GM23338 (cell line): ENCODE results near the gene SYNE4. TPM values are rescaled to one million over a fixed set of nuclear protein-coding genes. Genes with fewer than 3 reads are reported as not detected.

ENCODE experiments used
- ATAC-seq: fragments of 200-7000 bp; cut with Tn5 transposase; 3 replicates; pipeline ENCODE4 v1.9.1; 2020
- DNase-seq: peaks from one replicate; pipeline ENCODE4 v3.0.0-alpha.2; 2015; ENCODE audit warnings: low spot score
- H2AFZ ChIP-seq: fragments of 200-600 bp; sonication (generic); 2 replicates; pipeline ENCODE4 v1.8.0; 2016; ENCODE audit warnings: antibody characterized with exemption, mild to moderate bottlenecking, moderate library complexity
- H3F3A ChIP-seq: fragments of 200-600 bp; sonication (generic); replicated peaks from 2 replicates; pipeline ENCODE4 v1.8.0; 2017; ENCODE audit warnings: antibody characterized with exemption, mixed run types, low read depth
- H3K27ac ChIP-seq: fragments of 200-600 bp; sonication (generic); 2 replicates; pipeline ENCODE4 v1.6.1; 2016; ENCODE audit warnings: low read depth
- H3K27me3 ChIP-seq: fragments of 200-600 bp; sonication (generic); 2 replicates; pipeline ENCODE4 v1.8.0; 2016; ENCODE audit warnings: mild to moderate bottlenecking, mixed run types, moderate library complexity; ENCODE audit not compliant: insufficient read depth
- H3K36me3 ChIP-seq: fragments of 200-600 bp; sonication (generic); 2 replicates; pipeline ENCODE4 v1.8.0; 2016; ENCODE audit warnings: mild to moderate bottlenecking; ENCODE audit not compliant: insufficient read depth
- H3K4me1 ChIP-seq: fragments of 200-600 bp; sonication (generic); 2 replicates; pipeline ENCODE4 v1.8.0; 2016; ENCODE audit warnings: mild to moderate bottlenecking, moderate library complexity; ENCODE audit not compliant: insufficient read depth
- H3K4me2 ChIP-seq: fragments of 200-600 bp; sonication (generic); 2 replicates; pipeline ENCODE4 v1.7.1; 2017; ENCODE audit warnings: mixed run types
- H3K4me3 ChIP-seq: fragments of 200-600 bp; sonication (generic); 2 replicates; pipeline ENCODE4 v1.6.1; 2016; ENCODE audit warnings: mixed run types
- H3K79me2 ChIP-seq: fragments of 200-600 bp; sonication (generic); replicated peaks from 2 replicates; pipeline ENCODE4 v1.8.0; 2017; ENCODE audit warnings: mild to moderate bottlenecking; ENCODE audit not compliant: insufficient read depth
- H3K9me2 ChIP-seq: fragments of 200-600 bp; sonication (generic); 2 replicates; pipeline ENCODE4 v1.8.0; 2017; ENCODE audit not compliant: insufficient read depth
- H4K20me1 ChIP-seq: fragments of 200-600 bp; sonication (generic); replicated peaks from 2 replicates; pipeline ENCODE4 v1.8.0; 2017; ENCODE audit warnings: mild to moderate bottlenecking; ENCODE audit not compliant: insufficient read depth
- H3K27ac Mint-ChIP-seq: 2 replicates; pipeline ENCODE4 v1.8.0; 2020; ENCODE audit warnings: inconsistent platforms, mild to moderate bottlenecking, moderate library complexity, mixed read lengths
- H3K27me3 Mint-ChIP-seq: 3 replicates; pipeline ENCODE4 v1.8.0; 2022; ENCODE audit warnings: low read depth, mild to moderate bottlenecking, moderate library complexity, mixed read lengths, inconsistent platforms; ENCODE audit not compliant: insufficient read depth, poor library complexity
- H3K36me3 Mint-ChIP-seq: 3 replicates; pipeline ENCODE4 v1.8.0; 2021; ENCODE audit warnings: low read depth, mild to moderate bottlenecking, inconsistent platforms, moderate library complexity, mixed read lengths
- H3K4me1 Mint-ChIP-seq: 3 replicates; pipeline ENCODE4 v1.8.0; 2020; ENCODE audit warnings: mild to moderate bottlenecking, inconsistent platforms, mixed read lengths
- H3K4me3 Mint-ChIP-seq: 3 replicates; pipeline ENCODE4 v1.8.0; 2021; ENCODE audit warnings: moderate library complexity, mild to moderate bottlenecking, inconsistent platforms, mixed read lengths
- H3K9me3 Mint-ChIP-seq: 3 replicates; pipeline ENCODE4 v1.8.0; 2020; ENCODE audit warnings: moderate library complexity, mild to moderate bottlenecking, inconsistent platforms, mixed read lengths
- CREB1 ChIP-seq: fragments of 250-450 bp; sonication (Bioruptor Pico); IDR thresholded peaks from 2 replicates; pipeline ENCODE4 v1.5.0; 2020; ENCODE audit warnings: low read depth, mild to moderate bottlenecking, moderate library complexity
- CTCF ChIP-seq, 2 experiments: fragments of 200-600 bp in 1 of 2; sonication (generic) in 1 of 2; conservative IDR thresholded peaks; 2 replicates each; pipeline versions ENCODE4 v1.5.1 to v1.6.1; 2016 to 2017; ENCODE audit warnings: antibody characterized with exemption in 2 of 2, low read depth in 2 of 2, mild to moderate bottlenecking in 2 of 2, moderate library complexity in 1 of 2
- ETS1 ChIP-seq: IDR thresholded peaks from 2 replicates; pipeline ENCODE4 v1.6.1; 2016; ENCODE audit warnings: antibody characterized with exemption
- EZH2 ChIP-seq: fragments of 200-600 bp; sonication (generic); IDR thresholded peaks from one replicate; pipeline ENCODE4 v1.8.0; 2017; ENCODE audit warnings: antibody characterized with exemption, mild to moderate bottlenecking, low read depth; ENCODE audit not compliant: unreplicated experiment
- EZH2phosphoT487 ChIP-seq: fragments of 200-600 bp; sonication (generic); IDR thresholded peaks from one replicate; pipeline ENCODE4 v1.8.1; 2018; ENCODE audit warnings: antibody characterized with exemption; ENCODE audit not compliant: unreplicated experiment
- JUNB ChIP-seq: IDR thresholded peaks from one replicate; pipeline ENCODE4 v1.6.1; 2016; ENCODE audit warnings: antibody characterized with exemption; ENCODE audit not compliant: unreplicated experiment
- NANOG ChIP-seq: IDR thresholded peaks from 2 replicates; pipeline ENCODE4 v1.6.1; 2016; ENCODE audit warnings: antibody characterized with exemption, borderline replicate concordance
- POLR2AphosphoS5 ChIP-seq: IDR thresholded peaks from 2 replicates; pipeline ENCODE4 v1.6.1; 2016; ENCODE audit warnings: antibody characterized with exemption, low read depth
- REST ChIP-seq: IDR thresholded peaks from one replicate; pipeline ENCODE4 v1.6.1; 2018; ENCODE audit warnings: antibody characterized with exemption; ENCODE audit not compliant: unreplicated experiment
- STAT1 ChIP-seq: IDR thresholded peaks from one replicate; pipeline ENCODE4 v1.6.1; 2016; ENCODE audit warnings: antibody characterized with exemption; ENCODE audit not compliant: unreplicated experiment
- ZNF114 ChIP-seq: fragments of 250-450 bp; sonication (Bioruptor Pico); IDR thresholded peaks from 2 replicates; pipeline ENCODE4 v1.5.0; 2020; ENCODE audit warnings: mild to moderate bottlenecking, moderate library complexity
- ZNF331 ChIP-seq: fragments of 250-450 bp; sonication (Bioruptor Pico); IDR thresholded peaks from 2 replicates; pipeline ENCODE4 v1.5.0; 2020; ENCODE audit warnings: low read depth, mild to moderate bottlenecking, moderate library complexity
- ZNF462 ChIP-seq: fragments of 250-450 bp; sonication (Bioruptor Pico); IDR thresholded peaks from 2 replicates; pipeline ENCODE4 v1.5.0; 2020; ENCODE audit warnings: mild to moderate bottlenecking, moderate library complexity
- polyA plus RNA-seq: library from polyadenylated mRNA; unstranded; fragments of >200 nt; fragmentation: Nextera tagmentation; extraction: Ambion mirVana; gene quantifications from 2 replicates; pipeline ENCODE4 v1.2.1, GENCODE V29; 2016
- total RNA-seq: library from RNA; depleted of rRNA; stranded (reverse); fragments of >200 nt; shearing (Covaris generic); gene quantifications from 2 replicates; pipeline ENCODE4 v1.2.3, GENCODE V29; 2014

The SYNE4 gene
- total and polyA plus RNA-seq, 2 experiments from 2014 or later, result 26.1 to 49.8 TPM

GRCh38 chr19:36046443-36047050 is 37.9 kb upstream of the SYNE4 start:
- ATAC-seq, result no peak

More at GRCh38 chr19:36046443-36047050, 37.9 kb upstream of the SYNE4 start:
- Histone ChIP-seq H3K4me3 (no peak overlapping the region), H3K4me1 (peaks cover 11% of the 10 kb centered on the region), H4K20me1 (peaks cover 5% of the 10 kb centered on the region; the same call in 1 of the 2 replicates), H3K79me2 (no peaks in the 10 kb centered on the region), H3K27ac (no peak overlapping the region), H3F3A (0 out of 2 replicates have a peak, but pooled peaks cover 5% of the 10 kb centered on the region), H3K36me3 (no peaks in the 10 kb centered on the region), H2AFZ (no peak overlapping the region), H3K4me2 (no peak overlapping the region), H3K9me2 (0 out of 2 replicates have a peak, but pooled peaks cover 2% of the 10 kb centered on the region), H3K27me3 (no peaks in the 10 kb centered on the region)
- no peaks in the 10 kb centered on the region; the same call in 2 of the 3 replicates for H3K9me3 Mint-ChIP-seq
- H3K27ac Mint-ChIP-seq, result no peak overlapping the region
- H3K27me3 Mint-ChIP-seq, result peaks cover 5% of the 10 kb centered on the region
- 0 out of 3 replicates have a peak, but pooled peaks cover 3% of the 10 kb centered on the region for H3K36me3 Mint-ChIP-seq
- no peak for TF ChIP-seq POLR2AphosphoS5
- TF ChIP-seq EZH2, result no peak
- TF ChIP-seq EZH2phosphoT487, result no peak
- TF ChIP-seq ZNF462 (CRISPR knock-in tag), result no peak
- no peak for TF ChIP-seq JUNB
- TF ChIP-seq STAT1, result no peak
- TF ChIP-seq ETS1, result no peak
- TF ChIP-seq ZNF331, result no peak
- TF ChIP-seq NANOG, result no peak
- no peak for TF ChIP-seq CTCF (conservative IDR thresholded peaks at IDR 0.05; ENCODE audit: low read depth in 2 of 2)
- no peak for TF ChIP-seq ZNF114 (CRISPR knock-in tag)
- TF ChIP-seq CREB1 (CRISPR knock-in tag), result no peak
- TF ChIP-seq REST, result no peak
- H3K4me1 Mint-ChIP-seq, result peaks cover 18% of the 10 kb centered on the region
- DNase-seq, result peak; percentile 38
- H3K4me3 Mint-ChIP-seq, result no peak overlapping the region
